Lower leg skin (tissue), 4 donors: ENCODE data around the gene COL3A1. TPM values are rescaled to one million over a fixed set of nuclear protein-coding genes. Genes with fewer than 3 reads are reported as not detected.

Experiments
- DNase-seq, 2 donors: peaks; one replicate each; pipeline ENCODE4 v3.0.0-alpha.2; 2019; ENCODE audit warnings: low spot score in 2 of 2
- H3K4me3 ChIP-seq: fragments of 200-600 bp; sonication (generic); 2 replicates; pipeline ENCODE4 v1.5.1; 2017; ENCODE audit warnings: mild to moderate bottlenecking, low read depth; ENCODE audit not compliant: poor library complexity, severe bottlenecking
- POLR2A ChIP-seq, 2 donors: fragments of 450-650 bp; IDR thresholded peaks; one replicate each; pipeline ENCODE4 v1.6.1; 2016 to 2017; ENCODE audit warnings: antibody characterized with exemption in 2 of 2, mild to moderate bottlenecking in 1 of 2, moderate library complexity in 1 of 2
- WGBS, 2 donors: methylation state at CpG; one replicate each; pipeline ENCODE4 v1.1.5; 2018; 5-methylcytosine and 5-hydroxymethylcytosine counted together
- intact Hi-C: fragments of 100-400 bp; cut with DNase I; formaldehyde crosslinking; loops from one replicate; pipeline ENCODE4 v1.15.0; 2023; ENCODE audit warnings: low total_unique reads
- total RNA-seq, 4 donors: library from RNA; depleted of rRNA; stranded (reverse); fragments of >200 nt; gene quantifications; one replicate each; pipeline ENCODE4 v1.1.0, GENCODE V29; 2016
- TF ChIP-seq, protein P1 (sequence below), 3 donors: fragments of 450-650 bp; IDR thresholded peaks; one replicate each; pipeline ENCODE4 v1.5.1; 2016; ENCODE audit warnings: antibody characterized with exemption in 3 of 3, mild to moderate bottlenecking in 3 of 3, moderate library complexity in 2 of 3

Gene COL3A1
- total RNA-seq, 4 donors from 2014 or later: 16.7 to 142 (median 24.9) TPM

DNA sequence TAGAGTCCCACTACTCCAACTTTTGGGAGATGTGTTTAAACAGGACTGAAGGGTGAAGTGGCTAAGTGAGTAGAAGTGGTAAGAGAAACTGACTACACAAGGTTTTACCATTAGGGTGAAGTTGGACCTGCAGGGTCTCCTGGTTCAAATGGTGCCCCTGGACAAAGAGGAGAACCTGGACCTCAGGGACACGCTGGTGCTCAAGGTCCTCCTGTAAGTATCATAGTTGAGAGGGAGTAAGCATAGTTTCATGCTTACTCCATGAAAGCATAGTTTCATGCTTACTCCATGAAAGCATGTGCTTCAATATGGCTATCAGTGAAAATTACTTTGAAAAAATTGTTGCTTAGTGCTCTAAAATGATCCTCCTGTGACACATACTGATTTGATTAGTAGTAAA, 19.1 kb downstream of the COL3A1 start:
- TF ChIP-seq, protein P1, sequence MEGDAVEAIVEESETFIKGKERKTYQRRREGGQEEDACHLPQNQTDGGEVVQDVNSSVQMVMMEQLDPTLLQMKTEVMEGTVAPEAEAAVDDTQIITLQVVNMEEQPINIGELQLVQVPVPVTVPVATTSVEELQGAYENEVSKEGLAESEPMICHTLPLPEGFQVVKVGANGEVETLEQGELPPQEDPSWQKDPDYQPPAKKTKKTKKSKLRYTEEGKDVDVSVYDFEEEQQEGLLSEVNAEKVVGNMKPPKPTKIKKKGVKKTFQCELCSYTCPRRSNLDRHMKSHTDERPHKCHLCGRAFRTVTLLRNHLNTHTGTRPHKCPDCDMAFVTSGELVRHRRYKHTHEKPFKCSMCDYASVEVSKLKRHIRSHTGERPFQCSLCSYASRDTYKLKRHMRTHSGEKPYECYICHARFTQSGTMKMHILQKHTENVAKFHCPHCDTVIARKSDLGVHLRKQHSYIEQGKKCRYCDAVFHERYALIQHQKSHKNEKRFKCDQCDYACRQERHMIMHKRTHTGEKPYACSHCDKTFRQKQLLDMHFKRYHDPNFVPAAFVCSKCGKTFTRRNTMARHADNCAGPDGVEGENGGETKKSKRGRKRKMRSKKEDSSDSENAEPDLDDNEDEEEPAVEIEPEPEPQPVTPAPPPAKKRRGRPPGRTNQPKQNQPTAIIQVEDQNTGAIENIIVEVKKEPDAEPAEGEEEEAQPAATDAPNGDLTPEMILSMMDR (IDR thresholded peaks at IDR 0.05): no peak
- TF ChIP-seq POLR2A (IDR thresholded peaks at IDR 0.05): no peak
- intact Hi-C loops: no loop called here
- no peak overlapping the region for H3K4me3 ChIP-seq
- 68 to 70% methylated on average over 1 of the region's 1 CpG for WGBS, 2 donors
- no peak for DNase-seq

GRCh38 chr2:188997263-188997662, 23.1 kb downstream of the COL3A1 start:
- no peak for DNase-seq
- H3K4me3 ChIP-seq: no peak overlapping the region
- intact Hi-C loops: no loop called here
- TF ChIP-seq, protein P1 (IDR thresholded peaks at IDR 0.05): no peak
- no peak for TF ChIP-seq POLR2A (IDR thresholded peaks at IDR 0.05)

- intact Hi-C loops: no loop called here
- TF ChIP-seq POLR2A (IDR thresholded peaks at IDR 0.05): no peak
- TF ChIP-seq, protein P1 (IDR thresholded peaks at IDR 0.05): no peak
- no peak for DNase-seq
- H3K4me3 ChIP-seq: no peak overlapping the region
Measured at GRCh38 chr2:189000221-189000620, 26.0 kb downstream of the COL3A1 start.

DNA sequence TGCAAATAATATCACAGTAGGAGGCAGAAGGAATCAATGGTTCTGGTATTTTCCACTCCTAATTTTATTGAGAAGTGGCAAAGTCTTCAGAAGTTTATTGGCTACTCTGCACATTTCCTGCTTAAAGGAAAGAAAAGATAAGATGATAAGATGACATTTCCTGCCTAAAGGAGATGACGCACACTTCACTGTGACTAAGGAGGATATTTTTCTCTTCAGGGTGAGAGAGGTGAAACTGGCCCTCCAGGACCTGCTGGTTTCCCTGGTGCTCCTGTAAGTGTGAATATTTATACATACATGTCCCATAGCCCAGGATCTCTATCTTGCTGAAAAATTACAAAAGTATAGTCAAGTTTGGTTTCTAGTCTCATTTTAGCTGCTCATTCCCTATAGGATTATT, 27.9 kb downstream of the COL3A1 start:
- intact Hi-C loops: no loop called here
- WGBS, 2 donors: 24 to 29% methylated on average over 1 of the region's 1 CpG
- no peak for DNase-seq
- H3K4me3 ChIP-seq: no peak overlapping the region
- TF ChIP-seq, protein P1 (IDR thresholded peaks at IDR 0.05): no peak
- TF ChIP-seq POLR2A (IDR thresholded peaks at IDR 0.05): no peak

GRCh38 chr2:189008555-189009262, 34.5 kb downstream of the COL3A1 start:
- DNase-seq: no peak
- WGBS, 2 donors: 67 to 83% methylated on average over 9 of the region's 9 CpGs
- no peak overlapping the region for H3K4me3 ChIP-seq
- intact Hi-C loops: no loop called here
- no peak for TF ChIP-seq POLR2A (IDR thresholded peaks at IDR 0.05)
- TF ChIP-seq, protein P1 (IDR thresholded peaks at IDR 0.05): no peak

DNA sequence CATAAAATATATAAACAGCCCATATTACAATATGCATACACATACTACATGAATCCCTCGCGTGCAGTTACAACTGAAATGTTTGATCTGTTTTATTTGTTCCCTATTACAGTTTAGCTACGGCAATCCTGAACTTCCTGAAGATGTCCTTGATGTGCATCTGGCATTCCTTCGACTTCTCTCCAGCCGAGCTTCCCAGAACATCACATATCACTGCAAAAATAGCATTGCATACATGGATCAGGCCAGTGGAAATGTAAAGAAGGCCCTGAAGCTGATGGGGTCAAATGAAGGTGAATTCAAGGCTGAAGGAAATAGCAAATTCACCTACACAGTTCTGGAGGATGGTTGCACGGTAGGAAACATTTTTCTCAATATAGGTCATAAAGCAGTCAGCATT, 36.4 kb downstream of the COL3A1 start:
- no peak for DNase-seq
- 64 to 68% methylated on average over 6 of the region's 6 CpGs for WGBS, 2 donors
- TF ChIP-seq, protein P1 (IDR thresholded peaks at IDR 0.05): no peak
- TF ChIP-seq POLR2A (IDR thresholded peaks at IDR 0.05): no peak
- intact Hi-C loops: no loop called here
- no peak overlapping the region for H3K4me3 ChIP-seq
